K562 treated with DMSO at 1 percent for 4 hours (cell line): ENCODE measurements around the gene PIGK. TPM values are rescaled to one million over a fixed set of nuclear protein-coding genes. Genes with fewer than 3 reads are reported as not detected.

ENCODE experiments used
- total RNA-seq: library from RNA; unstranded; fragments of 300-600 nt; gene quantifications from 2 replicates; pipeline ENCODE4 v1.2.3, GENCODE V29; 2022; ENCODE audit not compliant: insufficient read depth

The PIGK gene
- 11.7 and 12.9 TPM in 2 replicates for total RNA-seq

GRCh38 chr1:77219166-77219887, at the start of gene PIGK:
TSS of gene PIGK (minus strand) at chr1:77219430. CDS start at chr1:77219402, 28 bp downstream.

Other genes with a start within 250 kb of the PIGK start
- not detected in 2 replicates for gene AK5, start 62.6 kb upstream of the PIGK start, total RNA-seq